Superior temporal gyrus (tissue), 1 donor: Measurements from ENCODE around the gene KCTD19.

ENCODE experiments used
- DNase-seq: peaks from one replicate; pipeline ENCODE4 v3.0.0-alpha.2; 2016; ENCODE audit errors: extremely low spot score

Gene KCTD19

GRCh38 chr16:67260426-67261063 lies 66.0 kb downstream of the KCTD19 start:
- DNase-seq: peak; percentile 26

DNA sequence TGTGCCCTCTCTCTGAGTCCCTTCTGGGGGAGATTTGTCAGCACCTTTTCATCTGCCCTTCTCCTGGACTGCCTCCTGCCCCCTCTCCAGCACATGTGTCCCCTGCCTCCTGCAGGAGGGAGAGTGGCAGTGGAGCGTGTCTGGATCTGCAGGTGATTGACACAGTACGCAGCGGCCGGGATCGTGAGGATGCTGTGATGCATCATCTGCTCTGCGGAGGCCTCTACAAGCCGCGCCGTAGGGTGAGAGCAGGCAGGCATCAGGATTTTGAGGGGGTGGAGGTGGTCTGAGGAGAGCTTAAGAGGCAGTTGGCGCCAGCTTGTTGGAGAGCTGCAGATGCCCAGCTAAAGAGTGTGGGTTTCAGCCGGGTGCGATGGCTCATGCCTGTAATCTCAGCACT lies 66.8 kb downstream of the KCTD19 start:
- DNase-seq: no peak

DNA sequence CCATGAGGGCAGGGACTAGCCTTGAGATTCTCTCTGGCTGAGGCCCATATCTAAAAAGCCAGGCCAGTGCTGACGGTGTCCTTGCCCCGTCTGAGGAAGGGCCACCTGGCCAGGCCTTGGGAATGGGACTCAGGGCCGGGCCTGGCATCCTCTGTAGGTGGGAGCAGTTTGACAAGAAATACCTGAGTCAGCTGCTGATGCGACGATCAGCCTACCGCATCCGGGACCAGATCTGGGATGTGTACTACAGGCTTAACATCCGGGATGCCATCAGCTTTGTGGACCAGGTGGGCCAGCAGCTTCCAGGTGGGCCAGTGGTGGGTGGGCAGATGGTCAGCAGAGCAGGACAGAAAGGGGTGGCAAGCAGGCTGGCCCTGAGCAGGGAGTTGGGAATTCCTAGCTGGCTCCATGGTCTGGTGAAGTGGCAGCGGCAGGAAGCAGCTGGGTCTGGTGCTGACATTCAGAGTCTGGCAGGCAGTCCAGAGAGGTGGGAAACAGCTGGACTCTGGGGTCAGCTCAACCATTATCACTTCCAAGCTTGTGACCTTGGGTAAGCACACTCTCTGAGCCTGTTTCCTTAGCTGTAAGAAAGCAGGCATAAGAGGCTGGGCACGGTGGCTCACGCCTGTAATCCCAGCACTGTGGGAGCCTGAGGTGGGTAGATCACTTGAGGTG lies 68.2 kb downstream of the KCTD19 start:
- no peak for DNase-seq

DNA sequence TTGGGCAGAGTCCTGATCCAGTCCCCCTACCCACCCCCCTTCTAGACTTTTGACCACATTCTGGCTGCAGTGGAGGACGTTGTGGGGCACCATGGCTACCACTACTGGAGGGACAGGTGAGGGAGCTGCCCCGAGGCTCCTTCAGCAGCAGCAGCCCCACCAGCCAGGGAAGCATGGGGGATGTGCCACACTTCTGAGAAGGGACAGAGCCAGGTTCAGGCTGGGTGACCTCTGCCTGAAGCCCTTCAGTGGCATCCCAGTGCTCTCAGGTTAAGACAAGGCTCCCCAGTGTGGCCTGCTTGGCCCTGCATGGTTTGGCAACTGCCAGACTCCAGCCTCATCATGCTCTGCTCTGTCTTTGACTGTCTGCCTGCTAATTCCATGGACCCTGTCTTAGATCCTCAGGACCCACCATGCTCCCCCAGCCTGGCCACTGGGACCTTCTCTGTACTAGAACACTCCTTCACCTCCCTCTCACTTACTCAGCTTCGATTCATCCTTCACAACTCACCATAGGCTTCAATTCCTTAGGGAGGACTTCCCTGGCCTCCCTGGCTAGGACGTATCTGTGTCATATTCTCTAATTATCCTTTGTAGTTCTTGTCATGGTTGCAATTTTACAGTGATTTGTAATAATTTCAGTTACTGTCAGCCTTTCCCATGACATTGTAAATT lies 68.9 kb downstream of the KCTD19 start:
- DNase-seq: no peak

GRCh38 chr16:67256701-67257230 lies 69.8 kb downstream of the KCTD19 start:
- DNase-seq: no peak

- no peak for DNase-seq
Measured at GRCh38 chr16:67255553-67256221, 70.9 kb downstream of the KCTD19 start.

DNA sequence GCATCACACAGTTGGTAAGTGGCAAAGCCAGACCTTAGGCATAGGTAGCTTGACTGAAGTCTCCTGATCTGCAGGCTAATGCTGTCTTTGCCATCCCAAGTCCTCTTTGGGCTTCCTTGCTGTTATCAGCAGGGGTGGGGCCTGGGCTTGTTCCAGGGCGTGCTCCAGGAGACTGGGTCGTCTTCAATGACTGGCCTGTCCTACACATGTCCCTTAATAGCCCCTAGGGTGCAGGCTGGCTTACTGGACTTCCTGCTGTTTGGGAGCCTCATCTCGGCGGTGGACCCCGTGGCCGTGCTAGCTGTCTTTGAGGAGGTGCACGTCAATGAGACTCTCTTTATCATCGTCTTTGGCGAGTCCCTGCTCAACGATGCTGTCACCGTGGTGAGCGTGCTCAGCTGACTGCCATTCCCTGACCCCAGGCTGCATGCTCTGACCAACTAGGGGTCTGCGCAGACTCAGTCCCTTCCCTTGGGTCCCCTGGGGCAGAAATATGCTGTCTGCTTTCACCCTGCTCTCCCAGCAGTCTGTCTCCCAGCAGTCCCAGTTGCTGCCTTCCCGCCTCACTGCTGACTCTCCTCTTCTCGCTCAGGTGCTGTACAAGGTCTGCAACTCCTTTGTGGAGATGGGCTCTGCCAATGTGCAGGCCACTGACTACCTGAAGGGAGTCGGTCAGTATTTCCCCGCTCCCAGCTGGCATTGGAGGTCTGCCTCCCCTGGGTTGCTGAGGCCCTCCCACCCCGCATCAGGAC lies 71.6 kb downstream of the KCTD19 start:
- no peak for DNase-seq

GRCh38 chr16:67252609-67253497 lies 73.7 kb downstream of the KCTD19 start:
- no peak for DNase-seq

DNA sequence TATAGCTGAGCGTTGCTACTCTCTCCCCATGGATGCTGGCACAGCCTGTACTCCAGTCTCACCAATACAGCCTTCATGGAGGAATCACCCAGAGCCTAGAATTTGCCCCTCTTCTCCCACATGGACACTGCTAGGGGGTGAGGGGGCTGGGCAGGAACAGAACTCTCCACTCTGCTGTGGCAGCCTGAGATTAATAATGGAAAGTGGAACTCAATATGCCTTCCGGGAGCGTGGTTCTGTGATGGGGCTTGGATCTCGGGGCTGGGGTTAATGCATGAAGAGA lies 76.6 kb downstream of the KCTD19 start:
- DNase-seq: no peak

- peak; percentile 9 for DNase-seq
Measured at GRCh38 chr16:67249178-67250044, 77.1 kb downstream of the KCTD19 start.

DNA sequence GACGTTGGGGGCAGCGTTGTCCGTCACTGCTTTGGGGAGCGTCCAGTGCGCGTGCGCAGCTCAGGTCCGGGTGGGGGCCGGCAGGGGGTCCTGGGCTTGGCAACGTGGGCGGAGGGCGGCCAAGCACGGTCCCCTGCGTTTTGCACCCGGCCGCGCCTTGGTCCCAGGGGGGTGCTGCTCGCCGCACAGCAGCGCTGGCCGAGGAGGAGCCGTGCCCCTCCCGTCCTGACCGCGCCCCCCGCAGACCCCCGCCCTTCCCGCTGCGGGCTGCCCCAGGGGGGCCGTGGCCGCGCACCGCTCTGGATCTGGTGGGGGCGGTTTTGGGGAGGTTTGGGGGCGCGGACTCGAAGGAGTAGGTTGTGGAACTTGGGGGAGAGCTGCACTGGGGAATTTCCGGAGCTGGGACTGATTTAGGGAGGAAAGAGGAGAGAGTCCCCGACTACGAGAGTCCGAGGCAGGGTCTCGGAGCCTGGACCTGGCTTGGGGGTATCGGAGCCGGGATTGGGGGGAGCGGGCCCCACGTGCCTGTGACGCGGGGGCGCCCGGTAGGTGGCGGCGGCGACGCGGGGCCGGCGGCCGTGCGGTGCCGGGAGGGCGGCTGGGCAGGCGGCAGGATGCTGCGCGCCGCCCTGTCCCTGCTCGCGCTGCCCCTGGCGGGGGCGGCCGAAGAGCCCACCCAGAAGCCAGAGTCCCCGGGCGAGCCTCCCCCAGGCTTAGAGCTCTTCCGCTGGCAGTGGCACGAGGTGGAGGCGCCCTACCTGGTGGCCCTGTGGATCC lies 78.0 kb downstream of the KCTD19 start, which contains the start of gene SLC9A5:
Gene SLC9A5 (plus strand): TSS at position 579 of the 777 bp plus-strand sequence. CDS start 36 bp downstream, at position 615.
- DNase-seq: no peak

GRCh38 chr16:67248073-67248400 lies 78.5 kb downstream of the KCTD19 start:
- DNase-seq: no peak

DNA sequence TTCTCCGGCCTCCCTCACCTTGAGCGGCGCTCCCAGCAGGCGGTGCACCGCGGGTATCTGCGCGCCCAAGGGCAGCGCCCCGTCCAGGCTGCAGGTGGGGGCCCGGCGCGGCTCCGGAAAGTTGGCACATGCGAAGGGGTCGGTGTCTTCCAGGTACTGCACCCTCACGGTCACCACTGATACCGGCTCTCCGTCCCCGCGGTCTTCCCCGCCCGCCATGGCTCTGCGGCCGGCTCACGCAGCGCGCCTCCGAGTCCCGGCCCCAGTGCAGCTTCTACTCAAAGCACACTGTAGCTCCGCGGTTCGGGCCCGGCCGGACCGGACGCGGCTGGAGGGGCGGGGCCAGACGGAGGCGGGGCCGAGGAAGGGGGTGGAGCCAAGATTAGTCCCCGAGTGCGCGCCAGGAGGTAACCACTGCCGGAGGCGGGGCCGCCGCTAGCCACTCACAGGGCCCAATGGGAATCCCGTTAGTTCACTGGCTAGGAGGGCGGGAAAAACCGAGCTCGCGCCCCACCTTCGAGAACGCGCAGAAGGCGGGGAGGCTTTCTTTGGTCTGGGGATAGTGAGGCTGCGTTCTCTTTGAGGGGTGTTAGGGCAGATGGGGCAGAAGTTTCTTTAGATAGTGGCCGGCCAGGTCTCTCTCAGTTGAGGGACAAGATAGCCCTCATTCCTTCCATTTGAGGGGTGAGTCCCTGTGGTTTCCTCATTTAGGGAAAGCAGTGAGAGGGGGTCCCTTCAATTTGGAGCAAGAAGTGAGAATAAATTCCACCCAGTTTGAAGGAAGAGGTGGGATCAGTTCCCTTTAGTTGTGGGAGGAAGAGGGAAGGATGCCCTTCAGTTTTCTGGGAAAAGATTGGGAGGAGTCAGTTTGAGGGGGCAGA lies 79.1 kb downstream of the KCTD19 start, which contains the start of gene FHOD1:
Gene FHOD1 (minus strand): TSS at position 290 of the 881 bp plus-strand sequence. CDS start 71 bp downstream, at position 219.
- DNase-seq: peak; percentile 89

DNA sequence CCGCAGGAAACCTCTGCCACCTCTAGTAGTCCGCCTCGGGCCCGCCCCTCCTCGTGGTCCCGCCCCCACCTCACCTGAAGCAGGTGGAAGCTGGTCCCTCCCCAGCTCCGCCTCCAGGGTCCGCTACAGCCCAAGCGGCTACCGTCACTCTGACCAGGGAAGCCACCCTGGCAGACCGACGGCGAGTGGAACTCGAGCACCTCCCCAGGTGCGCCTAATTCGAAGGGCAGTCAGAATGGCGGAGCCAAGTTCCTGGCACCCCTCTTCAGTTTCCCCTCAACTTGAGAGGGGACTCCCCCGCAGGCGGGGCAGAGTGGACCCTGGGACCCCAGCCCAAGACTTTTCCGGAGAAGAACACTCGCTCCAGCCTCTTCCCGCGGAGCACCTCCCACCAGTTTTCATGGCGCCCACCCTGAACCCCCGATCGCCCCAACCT lies 79.8 kb downstream of the KCTD19 start:
- DNase-seq: no peak

DNA sequence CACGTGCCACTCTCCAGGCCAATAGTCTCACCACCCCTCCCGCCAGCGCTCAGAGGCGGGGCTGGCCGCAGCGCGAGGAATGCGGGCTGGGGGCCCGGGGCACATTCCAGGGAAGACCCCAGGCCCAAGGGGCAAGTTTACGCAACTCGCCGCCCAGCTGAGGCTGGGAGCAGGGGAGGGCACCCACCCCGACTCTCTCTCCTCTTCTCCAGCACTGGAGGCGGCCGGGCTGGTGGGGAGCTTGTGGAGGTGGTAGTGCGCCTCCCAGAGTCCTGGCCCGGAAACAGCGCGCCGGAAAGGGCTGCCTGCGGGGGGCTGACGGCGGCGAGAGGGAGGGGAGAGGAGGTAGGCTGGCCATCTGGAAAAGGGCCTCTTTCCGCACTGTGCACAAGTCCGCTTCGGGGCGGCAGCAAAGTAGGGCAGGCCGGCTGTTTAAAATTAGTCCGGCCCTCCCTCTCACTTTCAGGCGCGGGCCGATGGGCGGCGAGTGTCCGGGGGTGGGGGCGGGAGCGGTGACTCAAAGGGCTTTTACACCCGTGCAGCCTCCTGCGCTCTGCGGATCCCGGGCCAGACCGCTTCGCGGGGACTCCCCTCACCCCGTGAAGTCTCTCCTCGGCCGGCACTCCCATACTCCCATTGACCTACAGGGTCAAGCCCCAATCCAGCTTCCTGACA lies 80.3 kb downstream of the KCTD19 start:
- peak; percentile 31 for DNase-seq

GRCh38 chr16:67245674-67246080 lies 80.9 kb downstream of the KCTD19 start:
- peak; percentile 12 for DNase-seq

- DNase-seq: no peak
Measured at GRCh38 chr16:67245186-67245585, 81.4 kb downstream of the KCTD19 start.
